NCI-H2107 treated with DMSO at 0.1 percent for 48 hours (cell line): ENCODE results near the gene CMTM3.
A peak's percentile ranks its signal among the peaks of the same experiment; 100 is the strongest.
"Not testable (repeated sequence)": the region's sequence is repeated elsewhere in the genome, so short reads cannot be mapped to it uniquely, and the experiment has no call there.

Experiments used
- DNase-seq: peaks from one replicate; lab custom pipeline; 2025; ENCODE audit not compliant: unreplicated experiment; lab: John Stamatoyannopoulos, UW

The CMTM3 gene

GRCh38 chr16:66631558-66631957, 27.1 kb downstream of the CMTM3 start:
- DNase-seq, result not testable (repeated sequence)

DNA sequence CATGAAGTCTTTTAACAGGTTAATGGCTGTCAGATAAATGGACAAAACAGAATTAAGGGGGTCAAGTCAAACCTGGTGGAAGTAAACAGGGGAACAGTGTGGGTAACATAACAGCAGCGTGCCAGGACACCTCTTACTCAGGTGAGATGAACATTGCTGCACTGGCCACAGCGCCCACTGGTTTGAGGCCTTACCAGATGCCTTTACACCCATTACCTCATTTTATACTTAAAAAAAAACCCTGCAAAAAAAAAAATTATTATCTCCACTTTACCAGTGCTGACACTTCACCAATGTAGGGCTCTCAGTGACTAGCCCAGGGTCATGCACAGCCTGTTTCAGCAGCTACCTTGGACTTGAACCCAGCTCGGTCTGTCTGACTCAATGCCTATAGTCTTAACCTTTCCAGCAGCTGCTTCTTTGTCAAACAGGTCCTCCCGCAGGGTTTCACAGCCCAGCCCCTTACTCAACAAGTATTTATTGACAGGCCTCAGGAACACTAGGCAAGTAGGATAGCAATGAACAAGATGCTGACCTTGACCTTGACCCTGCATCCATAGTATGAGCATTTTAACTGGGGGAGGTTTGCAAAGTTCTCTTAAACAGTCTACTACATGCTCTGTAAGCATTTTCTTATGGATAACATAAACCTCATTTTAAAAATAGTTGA, 30.2 kb downstream of the CMTM3 start:
- DNase-seq, result no peak

GRCh38 chr16:66635406-66635805, 30.9 kb downstream of the CMTM3 start:
- no peak for DNase-seq

DNA sequence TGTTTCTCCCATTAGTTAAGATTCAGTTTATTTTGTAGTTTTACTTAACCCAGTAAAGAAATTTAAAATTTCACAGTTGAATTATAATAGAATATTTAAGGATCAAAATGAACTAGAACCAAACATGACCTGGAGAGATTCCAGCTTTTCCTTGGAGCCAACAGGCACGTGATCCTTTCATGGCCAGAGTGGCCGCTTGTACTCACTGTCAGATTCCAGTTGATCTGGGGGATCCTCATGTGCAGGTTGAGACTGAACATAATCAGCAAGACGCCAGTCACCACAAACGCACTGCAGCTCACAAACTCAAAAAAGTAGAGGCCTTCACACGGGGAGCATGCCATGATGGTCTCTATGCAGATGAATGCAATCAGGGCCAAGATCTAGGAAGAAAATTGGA, 31.7 kb downstream of the CMTM3 start:
- DNase-seq, result no peak

DNA sequence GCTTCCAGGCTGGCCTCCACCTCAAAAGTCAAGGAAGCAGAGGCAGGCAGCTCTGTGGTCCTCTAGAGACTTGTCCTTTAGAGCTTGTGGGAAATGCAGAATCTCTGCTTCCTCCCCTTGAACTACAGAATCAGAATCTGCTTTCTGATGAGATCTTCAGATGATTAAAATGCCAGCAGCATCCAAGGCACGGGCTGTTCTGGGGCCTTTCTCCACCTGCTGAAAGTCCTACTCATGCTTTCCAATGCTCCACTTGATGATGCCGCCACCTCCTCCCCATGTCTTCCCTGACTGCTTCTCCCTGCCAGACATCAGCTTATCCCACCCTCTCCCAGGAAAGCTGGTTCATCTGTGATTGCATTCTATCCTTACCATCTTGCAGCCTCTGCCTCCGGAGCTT, 33.3 kb downstream of the CMTM3 start:
- no peak for DNase-seq

DNA sequence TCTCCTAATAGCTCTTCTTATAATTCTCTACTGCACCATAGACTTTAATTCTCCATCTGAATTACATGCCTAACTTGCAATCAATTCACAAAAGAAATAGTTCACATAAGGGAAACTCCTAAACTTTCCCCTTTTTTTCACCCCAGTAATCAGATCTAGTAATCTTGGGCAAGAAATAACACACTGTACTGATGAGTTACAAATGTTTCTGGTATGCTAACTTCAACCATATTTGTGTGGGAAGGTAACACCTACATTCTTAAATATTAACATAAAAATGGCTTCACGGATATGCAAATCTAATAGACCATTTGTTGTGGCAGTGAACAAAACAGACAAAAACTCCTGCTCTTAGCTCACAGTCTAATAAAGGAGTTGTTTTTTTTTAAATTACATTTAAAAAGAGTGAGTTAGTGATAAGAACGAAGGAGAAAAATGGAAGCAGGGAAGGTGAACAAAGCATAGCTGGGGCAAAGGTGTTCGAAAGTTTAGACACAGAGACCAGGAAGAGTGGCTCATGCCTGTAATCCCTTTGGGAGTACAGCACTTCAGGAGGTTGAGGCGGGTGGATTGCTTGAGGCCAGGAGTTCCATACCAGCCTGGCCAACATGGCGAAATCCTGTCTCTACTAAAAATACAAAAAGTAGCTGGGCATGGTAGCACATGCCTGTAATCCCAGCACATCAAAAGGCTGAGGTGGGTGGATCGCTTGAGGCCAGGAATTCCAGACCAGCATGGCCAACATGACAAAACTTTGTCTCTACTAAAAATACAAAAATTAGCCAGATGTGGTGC, 34.8 kb downstream of the CMTM3 start:
- no peak for DNase-seq

DNA sequence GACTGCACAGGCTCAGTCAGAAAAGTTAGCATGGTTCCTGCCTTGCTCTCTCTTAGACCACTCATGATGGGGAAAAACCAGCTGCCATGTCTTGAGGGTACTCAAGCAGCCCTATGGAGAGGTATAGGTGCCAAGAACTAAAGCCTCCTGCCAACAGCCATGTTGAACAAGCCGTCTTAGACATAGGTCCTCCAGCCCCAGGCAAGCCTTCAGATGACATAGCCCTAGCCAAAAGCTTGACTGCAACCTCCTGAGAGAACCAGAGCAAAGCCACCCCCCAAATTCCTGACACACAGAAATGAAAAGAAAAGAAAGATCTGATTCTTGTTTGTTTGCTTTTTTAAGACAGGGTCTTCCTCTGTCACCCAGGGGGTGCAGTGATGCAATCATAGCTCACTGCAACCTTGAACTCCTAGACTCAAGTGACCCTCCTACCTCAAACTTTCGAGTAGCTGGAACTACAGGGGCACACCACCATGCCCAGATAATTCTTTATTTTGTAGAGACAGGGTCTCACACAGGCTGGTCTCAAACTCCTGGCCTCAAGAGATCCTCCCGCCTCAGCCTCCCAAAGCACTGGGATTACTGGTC, 36.3 kb downstream of the CMTM3 start:
- DNase-seq, result no peak

GRCh38 chr16:66641387-66641786, 36.9 kb downstream of the CMTM3 start:
- DNase-seq, result no peak

DNA sequence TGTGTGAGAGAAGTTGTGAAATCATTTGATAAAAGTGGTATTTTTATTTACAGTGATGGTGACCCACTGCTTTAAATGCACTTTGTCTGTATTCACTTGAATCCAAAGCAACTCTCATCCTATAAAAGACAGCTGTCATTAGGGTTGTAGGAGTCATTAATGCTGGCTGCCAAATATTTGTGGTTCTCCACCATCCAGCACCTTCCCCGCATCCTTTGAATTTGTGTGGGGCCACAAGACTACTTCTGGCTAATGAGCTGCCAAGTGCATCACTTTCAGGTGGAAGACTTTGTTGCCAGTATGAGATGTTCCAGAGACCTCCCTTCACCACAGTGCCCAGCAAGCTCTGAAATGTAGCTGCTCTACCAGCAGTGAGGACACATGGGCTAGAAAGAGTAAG, 43.4 kb downstream of the CMTM3 start:
- no peak for DNase-seq

GRCh38 chr16:66649167-66649566, 44.7 kb downstream of the CMTM3 start:
- DNase-seq, result no peak

DNA sequence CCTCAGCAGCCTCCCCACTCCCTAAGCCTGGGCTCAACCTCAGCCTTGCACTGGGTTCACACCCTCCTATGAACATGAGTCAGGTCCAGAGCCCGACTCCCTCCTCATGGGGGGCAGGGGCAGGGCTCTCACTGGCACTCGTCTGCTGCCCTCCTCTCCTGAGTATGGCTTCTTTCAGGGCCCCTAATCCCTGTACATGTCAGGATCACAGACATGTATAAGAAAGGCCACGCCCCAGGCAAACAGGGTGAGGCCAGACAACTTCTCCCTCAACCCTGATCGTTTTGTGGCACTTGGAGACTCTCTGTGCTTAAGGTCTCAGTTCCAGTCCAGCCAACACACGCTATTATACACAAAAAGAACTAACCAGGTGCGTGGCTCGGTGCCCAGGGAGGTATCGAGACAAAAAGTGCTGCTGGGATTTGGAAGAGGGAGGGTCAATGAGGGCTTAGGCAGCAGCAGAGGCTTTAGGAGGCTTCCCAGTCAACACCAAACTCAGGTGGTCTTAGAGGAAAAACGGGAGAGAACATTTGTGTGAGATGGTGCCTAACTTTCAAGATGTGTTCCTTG, 45.2 kb downstream of the CMTM3 start:
- DNase-seq, result peak; percentile 4

- peak; percentile 93 for DNase-seq
Measured at GRCh38 chr16:66650707-66651473, 46.4 kb downstream of the CMTM3 start.

GRCh38 chr16:66651474-66651765, 46.9 kb downstream of the CMTM3 start:
- DNase-seq, result no peak

DNA sequence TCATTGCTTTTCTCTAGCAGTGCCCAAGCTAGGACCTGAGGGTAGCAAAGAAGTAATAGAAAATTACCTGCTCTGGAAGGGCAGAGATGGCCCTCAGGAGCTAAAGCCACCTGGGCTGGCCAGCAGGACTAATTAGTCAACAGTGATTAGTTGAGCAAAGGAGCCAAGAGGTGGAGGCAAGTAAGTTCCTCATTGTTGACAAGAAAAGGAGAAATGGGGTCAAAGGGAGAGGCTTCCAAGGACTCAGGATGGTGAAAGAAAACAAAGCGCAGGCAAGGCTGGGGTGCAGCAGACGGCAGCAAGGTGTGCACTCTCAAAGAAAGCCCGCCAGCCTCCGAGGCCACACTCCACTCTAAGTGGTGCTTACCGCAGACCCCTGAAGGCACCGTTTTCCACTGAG, 47.5 kb downstream of the CMTM3 start:
- no peak for DNase-seq

DNA sequence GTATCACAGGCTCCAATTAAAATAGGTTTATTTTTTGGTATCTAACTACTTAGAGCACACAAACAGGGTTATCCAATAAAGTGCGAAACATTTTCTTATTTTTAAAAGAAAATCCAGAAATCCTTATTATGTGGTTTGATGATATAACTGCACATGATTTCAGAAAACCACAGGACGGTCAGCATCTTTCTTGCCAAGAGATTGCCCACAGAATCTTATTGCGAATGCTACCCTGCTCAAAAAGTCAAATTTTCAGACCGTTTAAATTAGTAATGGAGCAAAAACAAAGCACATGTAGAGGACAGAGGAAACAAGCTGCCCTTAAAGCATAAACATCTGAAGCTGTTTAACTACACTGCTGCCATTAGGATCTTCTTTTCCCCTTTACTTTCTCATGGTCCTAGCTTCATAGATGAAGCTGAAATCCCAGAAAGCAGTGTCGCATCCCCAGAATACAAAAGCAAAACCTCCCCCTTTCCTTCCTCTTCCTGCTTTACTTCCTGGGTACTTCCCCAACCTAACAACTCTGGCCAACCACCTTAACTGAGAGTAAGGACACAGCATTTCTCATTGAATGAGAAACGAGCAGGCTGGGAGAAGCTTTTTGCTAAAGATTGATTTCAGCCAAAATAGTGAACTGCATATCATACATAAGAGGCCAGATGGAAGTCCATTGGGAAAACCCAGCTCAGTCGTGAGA, 48.3 kb downstream of the CMTM3 start:
- DNase-seq, result no peak

DNA sequence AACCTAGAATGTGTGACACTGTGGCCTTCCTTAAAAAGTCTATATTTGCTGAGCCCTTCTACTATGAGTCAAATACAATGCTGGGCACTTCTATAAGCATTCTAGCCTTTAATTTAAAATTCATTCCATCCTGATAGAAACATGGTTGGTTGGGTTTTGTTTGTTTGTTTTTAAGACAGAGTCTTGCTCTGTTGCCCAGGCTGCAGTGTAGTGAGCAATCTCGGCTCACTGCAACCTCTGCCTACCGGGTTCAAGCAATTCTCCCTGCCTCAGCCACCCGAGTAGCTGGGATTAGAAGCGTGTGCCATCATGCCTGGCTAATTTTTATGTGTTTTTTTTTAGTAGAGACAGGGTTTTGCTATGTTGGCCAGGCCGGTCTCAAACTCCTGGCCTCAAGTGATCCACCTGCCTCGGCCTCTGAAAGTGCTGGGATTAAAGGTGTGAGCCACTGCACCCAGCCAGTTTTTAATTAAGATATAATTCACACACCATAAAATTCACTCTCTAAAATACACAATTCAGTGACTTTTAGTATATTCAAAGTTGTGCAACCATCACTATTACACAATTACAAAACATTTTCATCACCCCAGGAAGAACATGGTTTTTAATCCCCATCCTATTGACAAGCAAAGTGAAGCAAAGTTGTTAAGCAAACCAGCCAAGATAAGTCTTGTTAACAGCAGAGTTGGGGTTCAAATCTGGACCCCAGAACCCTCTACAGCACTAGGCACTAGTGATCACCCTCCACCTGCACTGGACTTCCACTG, 49.3 kb downstream of the CMTM3 start:
- DNase-seq, result no peak

DNA sequence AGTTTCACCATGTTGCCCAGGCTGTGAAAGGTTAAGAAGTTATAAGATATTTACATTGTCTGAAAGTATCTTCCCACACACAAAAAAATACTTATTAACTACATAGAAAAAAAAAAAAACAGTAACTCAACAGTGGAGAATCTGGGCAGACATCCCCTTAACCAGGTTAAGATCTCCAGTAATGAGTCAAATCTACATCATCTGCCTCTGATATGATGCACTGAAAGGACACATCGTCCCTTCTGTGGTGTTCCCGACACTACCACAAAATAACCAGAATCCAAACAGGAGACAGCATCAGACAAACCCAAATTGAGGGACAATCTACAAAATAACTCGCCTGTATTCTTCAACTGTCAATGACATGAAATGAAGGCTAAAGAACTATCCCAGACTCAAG, 52.0 kb downstream of the CMTM3 start:
- DNase-seq, result no peak

GRCh38 chr16:66658143-66658859, 53.8 kb downstream of the CMTM3 start:
- no peak for DNase-seq

DNA sequence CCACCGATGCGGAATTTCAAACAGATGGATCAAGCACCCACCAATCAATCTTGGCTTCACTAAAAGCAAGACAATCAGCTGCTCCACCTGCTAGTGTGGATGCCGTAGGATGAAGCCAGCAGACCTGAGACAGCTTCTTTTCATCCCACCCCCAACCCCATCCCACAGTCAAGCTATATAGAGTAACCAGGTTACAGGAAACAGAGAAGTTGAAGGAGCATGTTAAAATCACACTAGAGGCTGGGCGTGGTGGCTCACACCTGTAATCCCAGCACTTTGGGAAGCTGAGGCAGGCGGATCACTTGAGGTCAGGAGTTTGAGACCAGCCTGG, 54.3 kb downstream of the CMTM3 start:
- no peak for DNase-seq
